HG03378 (cell line): Measurements from ENCODE around the gene MARCHF4.

Experiments used
- ATAC-seq: cut with Tn5 transposase; IDR thresholded peaks from one replicate; pipeline ENCODE4 v1.9.1; 2021; ENCODE audit warnings: mild to moderate bottlenecking, moderate library complexity; ENCODE audit not compliant: unreplicated experiment

The MARCHF4 gene

GRCh38 chr2:216371721-216372702 is at the start of gene MARCHF4:
Gene MARCHF4, minus strand, starts transcription at chr2:216372483. Its CDS starts 2,223 bp downstream, at chr2:216370260.
- ATAC-seq = no peak

- ATAC-seq = no peak
These were observed 48.3 kb upstream of the MARCHF4 start for GRCh38 chr2:216420367-216421101.

- no peak for ATAC-seq
These were observed 46.7 kb upstream of the MARCHF4 start for GRCh38 chr2:216418981-216419380.

GRCh38 chr2:216416571-216417307 is 44.5 kb upstream of the MARCHF4 start:
- ATAC-seq = no peak

- ATAC-seq = no peak
These were observed 43.3 kb upstream of the MARCHF4 start for GRCh38 chr2:216415541-216415940.

GRCh38 chr2:216414772-216415319 is 42.6 kb upstream of the MARCHF4 start:
- no peak for ATAC-seq

- no peak for ATAC-seq
These were observed 41.6 kb upstream of the MARCHF4 start for GRCh38 chr2:216413882-216414281.

GRCh38 chr2:216412022-216412999 is 40.0 kb upstream of the MARCHF4 start, which contains the start of gene SMARCAL1:
Gene SMARCAL1, plus strand, starts transcription at chr2:216412484. Its CDS starts 2,221 bp downstream, at chr2:216414705.
- peak; percentile 92 for ATAC-seq

- no peak for ATAC-seq
These were observed 38.3 kb upstream of the MARCHF4 start for GRCh38 chr2:216410550-216410949.

GRCh38 chr2:216408426-216409290 is 36.4 kb upstream of the MARCHF4 start:
- no peak for ATAC-seq

GRCh38 chr2:216406826-216407225 is 34.5 kb upstream of the MARCHF4 start:
- no peak for ATAC-seq

GRCh38 chr2:216405588-216405987 is 33.3 kb upstream of the MARCHF4 start:
- no peak for ATAC-seq

GRCh38 chr2:216404010-216404618 is 31.8 kb upstream of the MARCHF4 start:
- peak; percentile 58 for ATAC-seq

GRCh38 chr2:216402751-216403150 is 30.5 kb upstream of the MARCHF4 start:
- ATAC-seq = no peak

- no peak for ATAC-seq
These were observed 27.3 kb upstream of the MARCHF4 start for GRCh38 chr2:216399621-216400020.

GRCh38 chr2:216394881-216395280 is 22.6 kb upstream of the MARCHF4 start:
- ATAC-seq = no peak

- ATAC-seq = no peak
These were observed 20.9 kb upstream of the MARCHF4 start for GRCh38 chr2:216392945-216393840.
